ENCODE measurements around the gene KRTAP10-10. TPM values are rescaled to one million over a fixed set of nuclear protein-coding genes. Genes with fewer than 3 reads are reported as not detected.

Gene KRTAP10-10
- total and polyA plus RNA-seq, 2 donors (not counting 1 experiment from before 2014, with no cell fraction given), result not detected

DNA sequence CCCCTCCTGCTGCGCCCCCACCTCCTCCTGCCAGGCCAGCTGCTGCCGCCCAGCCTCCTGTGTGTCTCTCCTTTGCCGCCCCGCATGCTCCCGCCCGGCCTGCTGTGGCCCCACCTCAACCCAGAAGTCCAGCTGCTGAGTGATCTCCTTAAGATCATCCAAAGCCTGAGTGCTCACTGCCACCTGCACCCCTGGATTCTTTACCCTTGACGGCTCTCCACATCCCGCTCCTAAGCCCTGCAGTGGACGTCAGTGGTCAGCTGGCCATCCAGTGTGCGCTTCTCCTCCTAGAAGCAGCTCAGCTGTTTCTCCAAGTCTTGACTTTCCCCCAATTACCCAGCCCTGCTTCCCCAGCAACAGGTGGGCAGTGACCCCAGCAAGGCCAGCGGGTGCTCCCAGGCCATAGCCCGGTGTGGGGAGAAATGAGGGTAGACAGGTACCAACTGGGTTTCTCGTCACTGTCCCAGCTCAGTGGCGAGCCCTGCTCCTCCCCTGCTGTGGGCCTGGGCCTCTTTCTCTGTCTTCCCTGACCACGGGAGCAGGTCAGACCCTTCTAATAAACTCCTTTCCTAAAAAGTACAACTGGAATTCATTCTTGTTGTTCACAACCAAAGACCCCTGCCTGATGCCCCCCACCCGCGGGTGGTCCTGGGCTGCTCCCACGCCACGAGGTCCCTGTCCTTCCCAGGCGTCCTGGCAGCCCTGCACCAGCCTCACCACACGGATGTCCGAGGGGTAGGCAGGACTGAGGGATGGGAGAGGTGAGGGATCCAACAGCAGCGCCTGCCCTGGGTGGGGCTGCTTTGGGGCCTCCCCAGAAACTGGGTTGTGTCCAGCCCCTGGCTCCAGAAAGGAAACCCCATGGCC, 35.3 kb upstream of the KRTAP10-10 start:
- Mint-ChIP-seq H3K9me3 (ENCODE audit: insufficient read depth) (peaks cover 9% of the 10 kb centered on the region), H3K4me1 (no peaks in the 10 kb centered on the region), H3K27ac (no peak overlapping the region), H3K27me3 (peaks cover 43% of the 10 kb centered on the region), H3K4me3 (no peak overlapping the region)
- H3K27ac ChIP-seq (ENCODE audit: low read length in 2 of 2), result no peak overlapping the region
- DNase-seq, result no peak
- H3K36me3 ChIP-seq (replicated peaks in 1 of 2; ENCODE audit: control extremely low read depth in 1 of 2, control insufficient read depth in 1 of 2, extremely low read depth in 1 of 2, insufficient read depth in 2 of 2, low read length in 1 of 2), result no peaks in the 10 kb centered on the region
- H3K27me3 ChIP-seq (replicated peaks in 1 of 4; ENCODE audit: control extremely low read depth in 1 of 4, control insufficient read depth in 3 of 4, insufficient read depth in 4 of 4, low read length in 3 of 4), result peaks cover 0 to 13% (median 3%) of the 10 kb centered on the region in 4 experiments
- no peak overlapping the region for H2AFZ ChIP-seq (ENCODE audit: insufficient read depth, low read depth, low read length, poor library complexity, severe bottlenecking)
- POLR2A ChIA-PET, result no interaction called here
- WGBS (ENCODE audit: insufficient coverage), result 86% methylated on average over 19 of the region's 23 CpGs
- intact Hi-C loops (cut with micrococcal nuclease), result no loop called here
- CTCF ChIA-PET, result no interaction called here
- no peaks in the 10 kb centered on the region for H3K79me2 ChIP-seq (ENCODE audit: control insufficient read depth, insufficient read depth, low read length)
- H3K4me3 ChIP-seq (ENCODE audit: control extremely low read depth in 1 of 5, extremely low read depth in 1 of 5, insufficient read depth in 1 of 5, low read depth in 2 of 5, low read length in 4 of 5), result no peak overlapping the region
- no peaks in the 10 kb centered on the region for H4K20me1 ChIP-seq (ENCODE audit: control insufficient read depth, insufficient read depth, low read length, poor library complexity, severe bottlenecking)
- no peak overlapping the region for H3K9ac ChIP-seq (ENCODE audit: low read length)
- no peak overlapping the region for H3K4me2 ChIP-seq (replicated peaks; ENCODE audit: low read depth, low read length, poor library complexity, severe bottlenecking)
- H3K4me1 ChIP-seq (ENCODE audit: control insufficient read depth in 2 of 2, insufficient read depth in 2 of 2, low read length in 2 of 2), result no peaks in the 10 kb centered on the region
- peaks cover 0 to 19% (median 3%) of the 10 kb centered on the region in 3 donors for H3K9me3 ChIP-seq (ENCODE audit: control extremely low read depth in 1 of 3, control insufficient read depth in 2 of 3, insufficient read depth in 1 of 3, low read length in 2 of 3)
- no peak for TF ChIP-seq EZH2 (IDR thresholded peaks at IDR 0.05; ENCODE audit: borderline replicate concordance, insufficient read depth, low read depth, low read length, poor library complexity, severe bottlenecking)
- TF ChIP-seq, protein P1, sequence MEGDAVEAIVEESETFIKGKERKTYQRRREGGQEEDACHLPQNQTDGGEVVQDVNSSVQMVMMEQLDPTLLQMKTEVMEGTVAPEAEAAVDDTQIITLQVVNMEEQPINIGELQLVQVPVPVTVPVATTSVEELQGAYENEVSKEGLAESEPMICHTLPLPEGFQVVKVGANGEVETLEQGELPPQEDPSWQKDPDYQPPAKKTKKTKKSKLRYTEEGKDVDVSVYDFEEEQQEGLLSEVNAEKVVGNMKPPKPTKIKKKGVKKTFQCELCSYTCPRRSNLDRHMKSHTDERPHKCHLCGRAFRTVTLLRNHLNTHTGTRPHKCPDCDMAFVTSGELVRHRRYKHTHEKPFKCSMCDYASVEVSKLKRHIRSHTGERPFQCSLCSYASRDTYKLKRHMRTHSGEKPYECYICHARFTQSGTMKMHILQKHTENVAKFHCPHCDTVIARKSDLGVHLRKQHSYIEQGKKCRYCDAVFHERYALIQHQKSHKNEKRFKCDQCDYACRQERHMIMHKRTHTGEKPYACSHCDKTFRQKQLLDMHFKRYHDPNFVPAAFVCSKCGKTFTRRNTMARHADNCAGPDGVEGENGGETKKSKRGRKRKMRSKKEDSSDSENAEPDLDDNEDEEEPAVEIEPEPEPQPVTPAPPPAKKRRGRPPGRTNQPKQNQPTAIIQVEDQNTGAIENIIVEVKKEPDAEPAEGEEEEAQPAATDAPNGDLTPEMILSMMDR (IDR thresholded peaks at IDR 0.05), result no peak
- no peak for ATAC-seq (ENCODE audit: low read depth)

DNA sequence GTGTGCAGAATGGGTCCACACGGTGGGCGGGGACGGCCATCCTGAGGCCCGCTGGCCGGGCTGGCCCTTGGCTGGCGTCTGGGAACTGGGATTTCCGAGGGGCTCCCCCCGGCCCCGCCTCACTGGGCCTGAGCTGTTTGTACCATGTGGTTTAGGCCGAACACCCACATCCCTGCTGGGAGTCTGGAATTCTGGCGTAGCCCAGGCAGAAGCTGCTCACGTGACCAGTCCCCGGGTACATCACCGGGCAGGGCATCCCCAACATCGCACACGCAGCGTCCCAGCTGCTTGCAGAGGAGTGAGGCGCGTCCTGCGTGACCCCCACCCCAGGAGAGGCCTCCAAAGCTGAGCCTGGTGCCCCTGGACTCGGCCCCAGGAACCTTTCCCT, 34.7 kb upstream of the KRTAP10-10 start:
- Mint-ChIP-seq H3K4me1 (no peaks in the 10 kb centered on the region), H3K27ac (no peak overlapping the region), H3K27me3 (peaks cover 47% of the 10 kb centered on the region), H3K9me3 (ENCODE audit: insufficient read depth) (peaks cover 9% of the 10 kb centered on the region), H3K4me3 (no peak overlapping the region)
- Histone ChIP-seq H3K79me2 (ENCODE audit: control insufficient read depth, insufficient read depth, low read length) (no peaks in the 10 kb centered on the region), H3K9ac (ENCODE audit: low read length) (no peak overlapping the region), H3K27me3 (replicated peaks in 1 of 4; ENCODE audit: control extremely low read depth in 1 of 4, control insufficient read depth in 3 of 4, insufficient read depth in 4 of 4, low read length in 3 of 4) (peaks cover 0 to 13% (median 3%) of the 10 kb centered on the region in 4 experiments), H3K36me3 (replicated peaks in 1 of 2; ENCODE audit: control extremely low read depth in 1 of 2, control insufficient read depth in 1 of 2, extremely low read depth in 1 of 2, insufficient read depth in 2 of 2, low read length in 1 of 2) (no peaks in the 10 kb centered on the region), H3K4me2 (replicated peaks; ENCODE audit: low read depth, low read length, poor library complexity, severe bottlenecking) (no peak overlapping the region), H3K27ac (ENCODE audit: low read length in 2 of 2) (no peak overlapping the region), H4K20me1 (ENCODE audit: control insufficient read depth, insufficient read depth, low read length, poor library complexity, severe bottlenecking) (no peaks in the 10 kb centered on the region), H3K4me3 (ENCODE audit: control extremely low read depth in 1 of 5, extremely low read depth in 1 of 5, insufficient read depth in 1 of 5, low read depth in 2 of 5, low read length in 4 of 5) (no peak overlapping the region), H3K9me3 (ENCODE audit: control extremely low read depth in 1 of 3, control insufficient read depth in 2 of 3, insufficient read depth in 1 of 3, low read length in 2 of 3) (peaks cover 0 to 19% (median 3%) of the 10 kb centered on the region in 3 donors), H3K4me1 (ENCODE audit: control insufficient read depth in 2 of 2, insufficient read depth in 2 of 2, low read length in 2 of 2) (no peaks in the 10 kb centered on the region), H2AFZ (ENCODE audit: insufficient read depth, low read depth, low read length, poor library complexity, severe bottlenecking) (no peak overlapping the region)
- ChIA-PET CTCF (no interaction called here), POLR2A (no interaction called here)
- TF ChIP-seq, protein P1 (IDR thresholded peaks at IDR 0.05), result no peak
- no peak for TF ChIP-seq EZH2 (IDR thresholded peaks at IDR 0.05; ENCODE audit: borderline replicate concordance, insufficient read depth, low read depth, low read length, poor library complexity, severe bottlenecking)
- DNase-seq (no peak), ATAC-seq (ENCODE audit: low read depth) (no peak)
- intact Hi-C loops (cut with micrococcal nuclease), result no loop called here
- 84% methylated on average over 20 of the region's 21 CpGs for WGBS (ENCODE audit: insufficient coverage)

All from B cell (primary cell).